Left ventricle myocardium inferior (tissue), 1 donor: ENCODE measurements around the gene REXO4. TPM values are rescaled to one million over a fixed set of nuclear protein-coding genes. Genes with fewer than 3 reads are reported as not detected.

Experiments used
- DNase-seq: peaks from one replicate; pipeline ENCODE4 v3.0.0-alpha.2; 2020
- H3K27ac ChIP-seq: fragments of 200-600 bp; replicated peaks from 2 replicates; pipeline ENCODE4 v1.8.0; 2021
- H3K27me3 ChIP-seq: fragments of 200-600 bp; 2 replicates; pipeline ENCODE4 v1.8.0; 2021; ENCODE audit warnings: low read depth
- H3K36me3 ChIP-seq: fragments of 200-600 bp; 2 replicates; pipeline ENCODE4 v1.8.0; 2021
- H3K4me1 ChIP-seq: fragments of 200-600 bp; 2 replicates; pipeline ENCODE4 v1.8.0; 2021
- H3K4me3 ChIP-seq: fragments of 200-600 bp; 2 replicates; pipeline ENCODE4 v1.8.0; 2021; ENCODE audit warnings: mild to moderate bottlenecking, moderate library complexity
- H3K9me3 ChIP-seq: fragments of 200-600 bp; replicated peaks from 2 replicates; pipeline ENCODE4 v1.8.0; 2021
- CTCF ChIP-seq: fragments of 200-600 bp; IDR thresholded peaks from 2 replicates; pipeline ENCODE4 v1.8.0; 2021; ENCODE audit warnings: antibody characterized with exemption, mild to moderate bottlenecking, borderline replicate concordance
- intact Hi-C: fragments of 100-400 bp; cut with micrococcal nuclease; formaldehyde crosslinking; loops from one replicate; pipeline ENCODE4 v1.11.0; 2022
- total RNA-seq: library from RNA; stranded (reverse); fragmentation: NEBNext Ultra II Directional; extraction: Animal tissue kit (Norgen Biotek cat#: 25700); gene quantifications from one replicate; pipeline ENCODE4 v1.2.1, GENCODE V29; 2021
- donor health status: DM: no; HTN: yes; CAD: no; lungs with severe emphysema.

The REXO4 gene
- total RNA-seq, 1 donor from 2014 or later, result 16.5 TPM

- no peak for DNase-seq
- Histone ChIP-seq H3K27me3 (no peaks in the 10 kb centered on the region), H3K9me3 (no peaks in the 10 kb centered on the region), H3K36me3 (peaks cover 43% of the 10 kb centered on the region), H3K4me1 (peaks cover 78% of the 10 kb centered on the region), H3K27ac (no peak overlapping the region), H3K4me3 (no peak overlapping the region)
- intact Hi-C loops, result no loop called here
- no peak for TF ChIP-seq CTCF
Observed at GRCh38 chr9:133369933-133370332, 47.9 kb downstream of the REXO4 start.

- H3K4me3 ChIP-seq, result no peak overlapping the region
- intact Hi-C loops, result no loop called here
- no peak overlapping the region for H3K27ac ChIP-seq
- H3K4me1 ChIP-seq, result peaks cover 72% of the 10 kb centered on the region
- H3K36me3 ChIP-seq, result peaks cover 48% of the 10 kb centered on the region
- no peaks in the 10 kb centered on the region for H3K27me3 ChIP-seq
- no peaks in the 10 kb centered on the region for H3K9me3 ChIP-seq
- no peak for TF ChIP-seq CTCF
- DNase-seq, result no peak
Observed at GRCh38 chr9:133369422-133369821, 48.4 kb downstream of the REXO4 start.

- TF ChIP-seq CTCF, result no peak
- no peaks in the 10 kb centered on the region for H3K9me3 ChIP-seq
- DNase-seq, result no peak
- H3K36me3 ChIP-seq, result peaks cover 59% of the 10 kb centered on the region
- peaks cover 62% of the 10 kb centered on the region for H3K4me1 ChIP-seq
- intact Hi-C loops, result no loop called here
- no peak overlapping the region for H3K27ac ChIP-seq
- H3K27me3 ChIP-seq, result no peaks in the 10 kb centered on the region
- H3K4me3 ChIP-seq, result no peak overlapping the region
Observed at GRCh38 chr9:133368249-133368881, 49.4 kb downstream of the REXO4 start.

GRCh38 chr9:133367778-133368177 lies 50.0 kb downstream of the REXO4 start:
- H3K36me3 ChIP-seq, result peaks cover 59% of the 10 kb centered on the region
- no peak overlapping the region for H3K27ac ChIP-seq
- intact Hi-C loops, result no loop called here
- H3K4me3 ChIP-seq, result no peak overlapping the region
- no peak for TF ChIP-seq CTCF
- no peak for DNase-seq
- no peaks in the 10 kb centered on the region for H3K27me3 ChIP-seq
- H3K9me3 ChIP-seq, result no peaks in the 10 kb centered on the region
- peaks cover 56% of the 10 kb centered on the region for H3K4me1 ChIP-seq

GRCh38 chr9:133367221-133367620 lies 50.6 kb downstream of the REXO4 start:
- TF ChIP-seq CTCF, result no peak
- no peaks in the 10 kb centered on the region for H3K9me3 ChIP-seq
- DNase-seq, result no peak
- H3K27me3 ChIP-seq, result no peaks in the 10 kb centered on the region
- intact Hi-C loops, result no loop called here
- H3K4me1 ChIP-seq, result peaks cover 50% of the 10 kb centered on the region
- H3K4me3 ChIP-seq, result no peak overlapping the region
- H3K27ac ChIP-seq, result no peak overlapping the region
- peaks cover 63% of the 10 kb centered on the region for H3K36me3 ChIP-seq
